Activated CD4-positive, alpha-beta T cell treated with anti-CD3 and anti-CD28 coated beads, Interleukin-2, amount 50 U/mL, for 1 hour (primary cell): ENCODE results near the gene PPP2R2B.

Experiments used
- DNase-seq: peaks from one replicate; pipeline ENCODE4 v3.0.0-alpha.2; 2020

Gene PPP2R2B

DNA sequence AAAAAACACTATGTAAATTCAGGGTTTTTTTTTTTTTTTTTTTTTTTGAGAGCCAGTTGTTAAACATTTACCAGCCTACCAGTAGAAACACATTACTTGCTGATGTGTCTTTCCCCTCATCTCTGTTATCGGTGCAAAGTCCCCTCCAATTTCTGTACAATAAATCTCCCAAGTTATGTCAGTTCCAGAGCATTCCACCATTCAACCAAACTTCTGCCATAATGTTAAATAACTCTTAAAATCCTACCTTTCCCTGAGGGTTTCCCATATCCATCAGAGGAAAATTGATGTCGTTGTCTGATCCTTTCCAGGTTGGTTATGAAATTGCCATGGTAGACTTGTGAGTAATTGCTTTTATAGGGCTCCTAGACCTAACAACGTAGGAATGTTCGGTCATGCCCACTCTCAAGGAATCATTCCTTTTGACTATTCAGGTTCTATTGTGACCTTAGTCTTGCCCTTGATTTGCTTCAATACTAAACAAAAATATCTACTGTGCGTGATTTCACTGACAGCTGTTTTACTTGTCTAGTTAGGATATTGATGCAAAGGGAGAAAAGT, 5.6 kb upstream of the PPP2R2B start:
- no peak for DNase-seq

DNA sequence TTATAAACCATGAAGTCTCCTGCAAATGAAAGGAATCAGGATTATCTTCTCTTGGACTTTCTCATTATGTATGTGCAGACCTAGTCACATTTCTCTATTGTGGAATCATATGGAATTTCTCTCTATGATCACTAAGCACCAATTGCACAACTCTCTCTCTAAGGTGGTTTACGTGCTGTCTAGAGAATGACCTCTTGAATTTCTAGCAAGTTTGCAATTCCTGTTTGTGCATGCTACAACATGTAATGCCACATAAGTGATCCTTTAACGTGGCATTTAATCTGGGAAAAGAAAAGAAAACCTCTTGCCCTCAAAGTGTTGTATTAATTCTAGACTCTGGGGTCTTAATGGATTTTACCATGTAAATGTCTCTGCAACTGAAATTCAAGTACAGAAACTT, 5.0 kb upstream of the PPP2R2B start:
- DNase-seq, result no peak

GRCh38 chr5:146880966-146881365, 2.4 kb upstream of the PPP2R2B start:
- no peak for DNase-seq

DNA sequence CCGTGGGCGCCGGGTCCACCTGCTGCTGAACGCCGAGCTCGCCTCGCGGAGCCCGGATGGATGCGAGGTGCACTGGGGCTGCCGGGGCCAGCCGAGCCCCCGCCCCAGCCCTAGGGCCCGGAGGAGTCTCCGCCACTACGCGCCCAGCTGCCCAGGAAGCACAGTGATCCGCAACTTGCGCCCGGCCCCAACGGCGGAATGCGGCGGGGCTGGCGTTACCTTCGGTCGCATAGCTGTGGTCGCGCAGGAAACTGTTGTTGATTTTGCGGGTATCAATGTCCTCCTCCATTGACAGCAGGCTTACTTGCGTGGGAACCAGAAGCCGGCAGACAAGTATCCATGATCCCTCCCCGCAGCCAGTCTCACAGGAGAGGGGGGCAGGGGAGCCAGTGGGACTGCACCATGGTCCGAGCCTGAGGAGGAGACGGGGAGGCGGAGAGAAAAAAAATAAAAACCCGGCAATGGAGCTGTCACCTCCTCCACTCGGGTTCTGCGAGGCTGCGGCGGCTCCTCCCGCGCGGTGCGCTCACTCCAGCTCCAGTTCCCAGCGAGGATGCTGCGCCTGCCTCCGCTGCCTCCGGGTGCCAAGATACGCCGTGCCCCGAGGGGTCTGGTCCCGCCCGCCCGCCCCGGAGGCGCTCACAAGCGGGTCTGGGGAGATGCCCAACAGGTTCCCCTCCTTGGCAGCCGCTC, 628 bp downstream of the PPP2R2B start:
- no peak for DNase-seq

GRCh38 chr5:146877178-146877681, 1.3 kb downstream of the PPP2R2B start:
- DNase-seq, result no peak

GRCh38 chr5:146873186-146873917, 5.2 kb downstream of the PPP2R2B start:
- DNase-seq, result no peak

- DNase-seq, result no peak
Measured at GRCh38 chr5:146872188-146872587, 6.4 kb downstream of the PPP2R2B start.

GRCh38 chr5:146867996-146868708, 10.4 kb downstream of the PPP2R2B start:
- no peak for DNase-seq

- no peak for DNase-seq
Measured at GRCh38 chr5:146866263-146866662, 12.3 kb downstream of the PPP2R2B start.

DNA sequence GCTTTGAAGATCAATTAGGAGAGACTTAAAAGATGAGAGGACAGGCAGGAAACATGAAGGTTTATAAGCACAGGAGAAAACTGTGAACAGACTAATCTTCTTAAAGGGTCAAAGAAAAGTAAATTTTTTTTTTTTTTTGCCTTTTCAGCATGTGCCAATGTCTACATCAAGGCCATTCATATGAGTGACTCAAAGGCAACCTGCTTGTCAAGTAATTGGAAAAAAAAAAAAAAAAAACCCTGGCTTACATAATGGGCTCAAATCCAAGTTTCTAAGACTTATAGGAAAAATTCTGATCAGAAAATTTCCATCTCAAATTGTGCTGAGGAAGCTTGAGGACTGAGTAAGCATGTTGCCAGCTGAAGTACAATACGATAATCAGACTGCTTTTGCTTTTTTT, 15.9 kb downstream of the PPP2R2B start:
- DNase-seq, result no peak

DNA sequence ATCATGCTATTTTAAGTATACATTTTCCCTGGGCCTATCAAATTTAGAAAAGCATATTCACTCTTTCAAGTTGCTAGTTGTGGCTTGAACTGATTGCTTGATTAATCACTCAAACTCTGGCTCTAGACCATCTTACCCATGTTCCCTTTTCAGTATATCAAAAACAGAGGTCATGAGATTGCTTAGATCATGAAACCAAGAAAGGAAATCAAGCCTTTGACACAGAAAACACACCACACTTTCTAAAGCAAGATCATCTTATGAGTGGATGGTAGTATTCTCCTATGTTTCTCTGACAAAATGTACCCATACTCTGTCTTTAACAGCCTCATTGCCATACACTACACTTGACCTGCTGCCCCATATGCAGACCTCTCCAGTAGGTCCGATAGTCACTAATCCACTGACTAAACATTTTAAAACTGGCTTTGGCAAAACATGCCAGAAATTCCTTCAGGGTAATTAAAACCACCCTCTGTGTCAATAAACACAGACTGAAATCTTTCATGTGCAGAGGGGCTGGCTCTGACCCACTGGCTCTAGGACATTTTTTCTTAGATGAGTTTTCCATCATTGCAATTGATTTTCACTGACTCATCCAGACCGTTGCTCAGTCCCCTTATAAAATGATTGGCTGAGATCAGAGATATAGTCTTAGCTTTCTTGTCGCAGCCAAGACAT, 18.2 kb downstream of the PPP2R2B start:
- no peak for DNase-seq

- DNase-seq, result no peak
Measured at GRCh38 chr5:146852089-146852488, 26.5 kb downstream of the PPP2R2B start.

GRCh38 chr5:146851133-146851532, 27.4 kb downstream of the PPP2R2B start:
- DNase-seq, result no peak

- no peak for DNase-seq
Measured at GRCh38 chr5:146849694-146850303, 28.8 kb downstream of the PPP2R2B start.

- no peak for DNase-seq
Measured at GRCh38 chr5:146848133-146848532, 30.4 kb downstream of the PPP2R2B start.

GRCh38 chr5:146840016-146840415, 38.5 kb downstream of the PPP2R2B start:
- DNase-seq, result no peak

DNA sequence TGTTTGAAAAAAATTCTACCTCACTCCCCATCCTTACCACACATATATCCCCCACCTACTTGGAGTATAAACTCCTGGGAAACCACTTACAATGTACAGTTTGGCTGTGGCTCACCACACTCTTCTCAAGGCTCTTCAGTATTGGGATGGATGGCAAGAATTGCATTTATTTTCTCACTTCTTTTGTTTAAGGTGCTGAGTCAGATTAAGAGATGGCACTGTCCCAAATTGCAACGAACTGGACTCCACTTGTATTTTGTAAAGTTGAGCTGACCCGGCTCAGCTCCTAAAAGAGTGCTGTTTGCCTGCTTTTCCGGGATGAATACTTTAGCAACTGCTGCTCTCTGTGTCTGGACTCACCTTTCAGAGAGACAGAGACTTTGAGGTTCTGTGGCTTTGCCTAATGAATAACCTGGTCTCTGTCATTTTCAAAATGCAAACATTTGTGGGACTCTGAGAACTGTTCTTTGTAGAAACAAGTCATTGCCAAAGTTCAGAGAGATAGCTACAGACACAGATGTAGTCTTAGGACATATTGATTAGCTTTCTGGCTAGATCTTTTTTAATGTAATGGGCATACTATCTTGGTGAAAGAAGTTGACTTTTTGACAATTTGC, 42.2 kb downstream of the PPP2R2B start:
- DNase-seq, result no peak

GRCh38 chr5:146832985-146833732, 45.4 kb downstream of the PPP2R2B start:
- DNase-seq, result no peak

DNA sequence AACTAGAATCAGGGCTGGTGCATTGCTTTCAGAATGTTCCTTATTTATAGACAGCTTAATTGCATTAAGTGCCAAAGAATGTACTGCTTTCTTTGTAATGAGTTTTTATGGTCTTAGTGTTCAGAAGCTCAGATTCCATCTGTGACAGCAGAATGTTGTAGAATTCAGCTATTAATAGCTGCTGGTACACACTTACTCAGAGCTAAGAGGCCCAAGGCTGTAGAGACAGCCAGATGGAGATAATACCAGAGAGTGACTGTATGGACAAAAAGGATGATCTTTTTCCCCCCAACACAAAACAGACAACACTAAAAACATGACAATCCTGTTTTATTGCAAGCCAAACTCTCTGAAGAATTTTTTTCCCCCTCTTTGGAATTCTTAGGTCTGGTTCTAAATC, 50.2 kb downstream of the PPP2R2B start:
- DNase-seq, result no peak

- no peak for DNase-seq
Measured at GRCh38 chr5:146827901-146828300, 50.7 kb downstream of the PPP2R2B start.

DNA sequence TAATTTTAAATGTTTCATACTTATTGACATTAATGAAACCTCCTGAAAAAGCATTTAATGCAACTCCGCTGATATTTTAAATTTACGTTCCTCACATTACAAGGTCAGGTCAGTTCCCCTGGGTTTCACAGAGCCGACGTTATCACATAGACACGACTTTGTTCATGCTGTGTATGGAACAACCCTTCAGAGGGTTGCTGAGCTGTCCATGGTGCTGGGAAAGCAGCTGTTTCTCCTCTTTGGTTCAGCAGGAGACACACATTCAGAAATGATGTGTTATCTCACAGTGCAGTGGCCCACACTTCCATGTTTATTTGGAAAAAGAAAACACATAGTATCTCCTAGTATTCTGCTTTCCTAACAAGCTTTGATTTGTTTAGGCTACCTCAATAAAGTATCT, 53.5 kb downstream of the PPP2R2B start:
- peak; percentile 2 for DNase-seq
